GM13976 (cell line): ENCODE results near the gene DLD.

ENCODE experiments used
- DNase-seq: peaks from one replicate; pipeline ENCODE4 v3.0.0; 2012; ENCODE audit warnings: low spot score
- in situ Hi-C: fragments of 300-500 bp; cut with MboI; formaldehyde crosslinking; loops from one replicate; pipeline ENCODE4 v1.12.0; 2022; ENCODE audit warnings: low sequenced_read_pairs, mixed read lengths, inconsistent platforms; ENCODE audit not compliant: unreplicated experiment
- TF ChIP-seq, protein P1 (sequence below): IDR thresholded peaks from 2 replicates; pipeline ENCODE4 v1.5.1; 2012; ENCODE audit warnings: borderline replicate concordance, mild to moderate bottlenecking; ENCODE audit not compliant: insufficient read depth; ENCODE audit errors: extremely low read depth, missing control alignments, control extremely low read depth

The DLD gene

DNA sequence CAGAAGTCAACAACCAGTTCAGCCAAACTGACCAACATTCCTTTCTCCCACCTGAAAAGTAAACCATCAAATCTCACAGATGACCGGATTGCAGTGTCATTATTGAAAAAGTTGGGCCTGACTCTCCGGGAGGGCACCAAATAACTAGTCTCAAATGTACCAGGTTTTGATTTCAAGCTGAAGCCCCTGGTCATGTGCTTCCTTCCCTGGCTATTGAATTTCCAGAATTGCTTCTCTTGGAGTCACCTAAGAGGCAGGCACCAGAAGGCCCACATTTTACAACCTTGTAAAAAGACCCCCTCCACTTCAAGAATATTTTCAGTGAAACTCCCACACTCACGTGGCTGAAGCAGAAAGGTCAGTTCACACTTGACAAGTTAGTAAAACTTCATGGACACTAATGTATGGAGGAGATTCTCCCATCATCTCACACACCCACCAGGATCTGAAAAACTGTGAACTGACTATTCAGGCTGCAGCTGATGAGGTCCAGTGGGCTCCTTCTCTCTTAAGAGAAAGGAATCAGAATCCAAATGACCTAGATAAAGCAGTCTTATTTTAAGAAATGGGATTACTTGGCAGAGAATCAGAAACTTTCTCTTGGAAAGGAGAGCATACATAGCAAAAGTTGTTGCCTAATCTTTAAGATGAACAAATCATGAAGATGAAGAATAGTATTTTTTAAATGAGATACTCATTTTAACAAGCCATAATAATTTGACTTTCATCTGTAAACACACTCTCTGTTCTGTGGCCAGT, 53.6 kb downstream of the DLD start:
- in situ Hi-C loops, result no loop called here
- DNase-seq, result no peak
- TF ChIP-seq, protein P1, sequence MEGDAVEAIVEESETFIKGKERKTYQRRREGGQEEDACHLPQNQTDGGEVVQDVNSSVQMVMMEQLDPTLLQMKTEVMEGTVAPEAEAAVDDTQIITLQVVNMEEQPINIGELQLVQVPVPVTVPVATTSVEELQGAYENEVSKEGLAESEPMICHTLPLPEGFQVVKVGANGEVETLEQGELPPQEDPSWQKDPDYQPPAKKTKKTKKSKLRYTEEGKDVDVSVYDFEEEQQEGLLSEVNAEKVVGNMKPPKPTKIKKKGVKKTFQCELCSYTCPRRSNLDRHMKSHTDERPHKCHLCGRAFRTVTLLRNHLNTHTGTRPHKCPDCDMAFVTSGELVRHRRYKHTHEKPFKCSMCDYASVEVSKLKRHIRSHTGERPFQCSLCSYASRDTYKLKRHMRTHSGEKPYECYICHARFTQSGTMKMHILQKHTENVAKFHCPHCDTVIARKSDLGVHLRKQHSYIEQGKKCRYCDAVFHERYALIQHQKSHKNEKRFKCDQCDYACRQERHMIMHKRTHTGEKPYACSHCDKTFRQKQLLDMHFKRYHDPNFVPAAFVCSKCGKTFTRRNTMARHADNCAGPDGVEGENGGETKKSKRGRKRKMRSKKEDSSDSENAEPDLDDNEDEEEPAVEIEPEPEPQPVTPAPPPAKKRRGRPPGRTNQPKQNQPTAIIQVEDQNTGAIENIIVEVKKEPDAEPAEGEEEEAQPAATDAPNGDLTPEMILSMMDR, result no peak

DNA sequence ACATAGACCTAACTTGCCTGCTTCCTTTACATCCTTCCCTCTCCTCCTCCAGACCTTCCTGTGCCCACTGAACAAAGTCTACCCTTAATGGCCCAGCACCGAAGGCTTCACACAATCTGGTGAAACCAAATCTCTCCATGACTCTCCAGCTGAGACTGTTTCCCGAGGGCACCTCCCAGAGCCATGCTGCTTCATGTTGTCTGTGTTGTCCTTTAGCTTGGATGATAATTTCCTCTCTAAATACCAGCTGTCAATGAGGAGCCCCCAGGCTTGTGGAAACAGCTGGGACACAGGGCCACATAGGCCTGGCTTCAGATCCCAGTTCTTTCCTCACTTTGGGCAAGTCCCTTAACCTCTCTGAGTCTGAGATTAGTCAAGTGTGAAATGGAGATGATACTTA, 54.3 kb downstream of the DLD start:
- no peak for DNase-seq
- in situ Hi-C loops, result no loop called here

DNA sequence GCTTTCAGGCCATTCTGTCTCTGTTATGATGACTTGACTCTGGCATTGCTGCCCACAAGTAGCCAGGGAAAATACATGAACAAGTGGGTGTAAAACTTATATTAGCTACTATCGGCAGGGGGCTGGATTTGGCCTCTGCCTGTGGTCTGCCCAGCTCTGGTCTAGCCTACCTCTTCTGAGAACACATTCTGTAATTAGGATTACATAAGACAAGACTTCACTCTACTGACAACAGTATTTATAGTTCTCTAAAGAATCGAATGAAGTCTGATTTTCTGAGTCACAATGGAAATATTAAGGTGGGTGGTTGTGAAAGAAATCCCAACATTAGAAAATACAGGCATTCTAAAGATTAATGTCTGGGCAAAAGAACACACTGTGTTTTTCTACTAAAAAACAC, 55.5 kb downstream of the DLD start:
- TF ChIP-seq, protein P1, result no peak
- in situ Hi-C loops, result no loop called here
- DNase-seq, result no peak

More for the DNA sequence above, 54.3 kb downstream of the DLD start:
- TF ChIP-seq, protein P1, result no peak

DNA sequence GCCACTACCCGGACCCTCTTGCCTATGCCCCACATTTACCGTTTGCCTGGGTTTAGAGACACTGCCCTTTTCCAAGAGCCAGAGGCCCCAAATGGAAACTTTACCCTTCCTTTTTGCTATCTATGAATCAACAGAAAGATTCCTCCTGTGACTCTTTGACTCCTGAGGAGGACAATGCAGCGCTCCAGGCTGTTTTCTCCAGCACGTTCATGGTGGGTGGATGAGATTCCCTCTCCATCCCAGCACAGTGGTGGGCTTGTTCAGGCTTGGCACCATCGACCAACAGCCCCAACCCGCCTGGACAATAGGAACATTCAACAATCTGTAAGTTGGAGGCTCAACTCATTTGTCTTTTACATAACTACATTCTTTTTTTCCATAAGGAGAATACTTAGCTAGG, 55.9 kb downstream of the DLD start:
- TF ChIP-seq, protein P1, result no peak
- in situ Hi-C loops, result no loop called here

DNA sequence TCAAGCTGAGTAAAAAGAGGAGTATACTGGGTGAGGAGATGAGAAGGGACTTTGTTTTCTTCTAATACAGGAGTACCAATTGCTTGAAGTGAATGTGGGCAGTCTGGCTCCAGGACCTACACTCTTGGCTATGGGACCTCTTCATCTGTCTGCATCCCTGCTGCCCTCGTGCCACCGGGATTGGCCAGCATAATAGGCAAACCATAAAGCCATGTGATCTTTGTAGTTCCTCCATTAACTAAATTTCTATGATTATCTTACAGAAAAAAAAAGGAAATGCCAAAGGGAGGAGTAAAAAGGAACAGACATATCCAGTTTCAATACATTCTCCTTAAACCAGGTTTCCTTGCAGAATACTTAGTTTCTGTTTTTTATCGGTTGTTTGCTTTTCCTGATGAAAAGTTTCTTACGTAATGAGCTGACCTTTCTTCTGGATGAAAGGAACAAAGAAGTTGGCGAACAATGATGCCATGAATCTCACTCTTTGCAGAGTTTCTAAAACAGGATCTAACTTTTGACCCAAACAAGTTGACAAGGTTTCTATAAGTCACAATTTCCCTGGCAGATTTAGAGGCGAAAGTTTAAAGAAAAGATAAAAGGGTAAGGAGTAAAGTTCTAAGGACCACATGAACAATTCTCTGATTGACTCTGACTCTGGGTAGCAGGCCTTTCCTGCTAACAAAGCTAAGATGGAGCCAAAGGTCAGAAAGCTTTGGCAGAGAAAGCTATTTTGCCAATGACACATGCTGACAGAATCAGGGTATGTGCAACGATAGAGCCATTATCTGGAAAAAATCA, 57.9 kb downstream of the DLD start:
- TF ChIP-seq, protein P1, result no peak
- in situ Hi-C loops, result no loop called here
- no peak for DNase-seq

More for the DNA sequence above, 55.9 kb downstream of the DLD start:
- DNase-seq, result no peak

DNA sequence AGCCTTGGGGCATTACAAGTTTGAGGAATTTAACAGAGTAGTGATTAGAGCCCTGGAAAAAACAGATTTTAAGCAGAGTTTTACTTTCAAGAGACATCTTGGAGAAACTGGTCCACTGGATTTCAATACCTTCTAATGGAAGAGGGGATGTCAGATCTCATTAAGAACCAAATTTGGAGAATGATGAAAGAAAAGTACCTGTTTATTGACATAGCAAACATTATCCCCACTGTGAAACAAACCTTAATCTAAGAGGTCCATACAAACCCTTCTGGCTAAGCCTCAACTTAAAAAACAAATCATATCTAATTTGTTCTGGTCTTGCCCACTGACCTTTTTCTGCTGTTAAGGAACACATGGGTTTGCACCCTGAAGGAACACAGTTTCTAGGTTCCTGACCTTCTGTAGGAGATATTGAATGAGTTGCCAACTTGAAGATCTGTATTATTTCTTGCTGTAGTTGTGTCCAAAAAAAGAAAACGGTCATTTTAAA, 58.5 kb downstream of the DLD start:
- in situ Hi-C loops, result no loop called here
- TF ChIP-seq, protein P1, result no peak
- DNase-seq, result no peak
